Right ventricle myocardium superior (tissue), 1 donor: Measurements from ENCODE around the gene SRRM2. TPM values are rescaled to one million over a fixed set of nuclear protein-coding genes. Genes with fewer than 3 reads are reported as not detected.

ENCODE experiments used
- ATAC-seq: fragments of 200-7000 bp; cut with Tn5 transposase; one replicate; pipeline ENCODE4 v1.9.1; 2020; ENCODE audit warnings: mild to moderate bottlenecking; ENCODE audit not compliant: poor library complexity
- DNase-seq: peaks from one replicate; pipeline ENCODE4 v3.0.0-alpha.2; 2020
- intact Hi-C: fragments of 100-400 bp; cut with DNase I; formaldehyde crosslinking; loops from one replicate; pipeline ENCODE4 v1.11.2; 2022
- total RNA-seq: library from RNA; stranded (reverse); fragmentation: NEBNext Ultra II Directional; extraction: Animal tissue kit (Norgen Biotek cat#: 25700); gene quantifications from one replicate; pipeline ENCODE4 v1.2.1, GENCODE V29; 2021
- donor health status: DM: no; HTN: yes; CAD: no; lungs with severe emphysema.

SRRM2 gene
- total RNA-seq, 1 donor from 2014 or later = 243 TPM

DNA sequence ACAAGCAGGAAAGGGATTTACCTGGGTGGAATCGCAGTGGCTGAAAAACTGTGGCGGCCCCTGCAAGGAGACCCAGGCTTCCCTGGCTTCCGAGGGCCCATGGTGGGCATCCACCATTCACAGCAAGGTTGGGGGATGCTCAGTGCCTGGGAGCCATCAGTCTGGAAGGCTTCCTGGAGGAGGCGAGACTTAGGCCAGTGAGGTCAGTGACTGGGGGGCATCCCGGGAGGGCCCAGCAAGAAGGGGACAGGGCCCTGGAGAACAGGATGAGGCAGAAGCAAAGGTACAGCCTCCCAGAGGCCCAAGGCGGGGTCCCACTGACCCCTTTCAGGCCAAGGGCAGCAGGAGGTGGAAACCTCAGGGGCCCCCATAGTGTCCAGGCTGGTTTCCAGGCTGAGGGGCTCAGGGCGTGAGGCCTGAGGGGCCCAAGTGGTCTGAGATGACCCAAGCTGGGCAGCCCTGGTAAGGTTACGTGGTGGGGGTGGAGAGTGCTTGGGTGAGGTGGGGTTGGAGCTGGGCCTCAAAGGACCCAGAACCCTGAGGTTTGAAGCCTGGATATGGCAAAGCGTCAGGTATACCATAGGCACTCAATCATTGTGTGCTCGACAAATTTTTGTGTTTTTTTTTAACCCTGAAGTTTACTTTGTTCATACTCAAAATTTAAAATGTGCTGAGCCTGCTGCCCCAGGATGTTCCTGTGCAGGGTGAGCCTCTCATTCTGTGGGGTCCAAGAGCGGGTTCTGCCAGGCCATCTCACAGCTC lies 15.8 kb upstream of the SRRM2 start:
- ATAC-seq (no peak), DNase-seq (peak; percentile 2)
- intact Hi-C loops = no loop called here

DNA sequence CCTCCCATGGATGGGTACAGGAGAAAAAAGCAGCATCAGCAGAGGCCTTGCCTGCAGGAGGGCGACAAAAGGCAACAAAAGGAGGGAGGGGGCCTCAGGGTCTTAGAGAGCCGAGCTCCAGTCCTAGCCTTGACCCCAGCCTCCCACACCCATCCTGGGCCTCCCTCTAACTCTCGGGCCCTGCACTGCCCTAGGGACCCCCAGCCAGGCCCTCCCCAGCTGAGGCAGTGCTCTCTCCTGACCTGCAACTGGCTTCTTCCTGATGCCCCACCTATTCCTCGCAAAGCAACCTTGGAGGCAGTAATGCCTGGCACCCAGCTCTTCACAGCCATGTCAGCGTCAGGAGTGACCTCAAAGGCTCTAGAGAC lies 15.2 kb upstream of the SRRM2 start:
- intact Hi-C loops = no loop called here
- peak; percentile 27 for DNase-seq
- no peak for ATAC-seq

DNA sequence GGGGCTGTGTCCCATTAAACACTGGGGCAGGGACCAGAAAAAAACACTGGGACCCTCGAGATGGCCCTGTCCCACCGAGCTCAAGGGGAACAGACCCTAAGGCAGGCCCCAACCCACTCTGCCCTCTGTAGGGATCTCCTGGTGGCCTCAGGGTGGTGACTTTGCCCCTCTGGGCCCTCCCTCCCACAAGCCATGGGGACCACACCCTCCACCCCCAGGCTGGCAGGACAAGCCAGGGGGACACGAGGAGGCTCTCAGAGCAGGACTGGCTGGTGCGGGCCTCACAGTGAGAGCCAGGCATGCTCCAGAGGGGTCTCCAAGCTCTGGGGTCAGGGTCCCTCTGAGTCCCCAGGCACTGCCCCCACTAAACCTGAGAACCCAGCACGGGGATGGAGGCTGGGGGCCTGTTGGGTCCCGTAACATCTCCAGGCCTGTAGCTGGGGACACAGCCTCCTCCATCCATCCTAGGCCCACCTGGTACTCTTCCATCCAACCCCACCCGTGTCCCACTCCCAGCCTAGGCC lies 14.5 kb upstream of the SRRM2 start:
- intact Hi-C loops = no loop called here
- DNase-seq = peak; percentile 31
- ATAC-seq = no peak

DNA sequence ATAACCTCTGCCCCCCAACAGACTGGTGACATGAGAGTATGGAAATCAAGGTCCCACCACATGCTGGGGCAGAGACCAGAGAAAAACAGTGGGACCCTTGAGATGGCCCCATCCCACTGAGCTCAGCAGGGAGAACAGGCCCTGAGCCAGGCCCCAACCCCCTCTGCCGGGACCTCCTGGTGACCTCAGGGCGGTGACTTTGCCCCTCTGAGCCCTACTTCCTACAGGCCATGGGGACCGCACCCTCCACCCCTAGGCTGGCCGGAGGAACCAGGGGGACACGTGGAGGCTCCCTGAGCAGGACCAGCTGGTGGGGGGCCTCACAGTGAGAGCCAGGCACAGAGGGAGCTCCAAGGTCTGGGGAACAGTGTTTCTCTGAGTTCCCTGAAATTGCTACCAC lies 13.8 kb upstream of the SRRM2 start:
- ATAC-seq (no peak), DNase-seq (peak; percentile 9)
- intact Hi-C loops = no loop called here

DNA sequence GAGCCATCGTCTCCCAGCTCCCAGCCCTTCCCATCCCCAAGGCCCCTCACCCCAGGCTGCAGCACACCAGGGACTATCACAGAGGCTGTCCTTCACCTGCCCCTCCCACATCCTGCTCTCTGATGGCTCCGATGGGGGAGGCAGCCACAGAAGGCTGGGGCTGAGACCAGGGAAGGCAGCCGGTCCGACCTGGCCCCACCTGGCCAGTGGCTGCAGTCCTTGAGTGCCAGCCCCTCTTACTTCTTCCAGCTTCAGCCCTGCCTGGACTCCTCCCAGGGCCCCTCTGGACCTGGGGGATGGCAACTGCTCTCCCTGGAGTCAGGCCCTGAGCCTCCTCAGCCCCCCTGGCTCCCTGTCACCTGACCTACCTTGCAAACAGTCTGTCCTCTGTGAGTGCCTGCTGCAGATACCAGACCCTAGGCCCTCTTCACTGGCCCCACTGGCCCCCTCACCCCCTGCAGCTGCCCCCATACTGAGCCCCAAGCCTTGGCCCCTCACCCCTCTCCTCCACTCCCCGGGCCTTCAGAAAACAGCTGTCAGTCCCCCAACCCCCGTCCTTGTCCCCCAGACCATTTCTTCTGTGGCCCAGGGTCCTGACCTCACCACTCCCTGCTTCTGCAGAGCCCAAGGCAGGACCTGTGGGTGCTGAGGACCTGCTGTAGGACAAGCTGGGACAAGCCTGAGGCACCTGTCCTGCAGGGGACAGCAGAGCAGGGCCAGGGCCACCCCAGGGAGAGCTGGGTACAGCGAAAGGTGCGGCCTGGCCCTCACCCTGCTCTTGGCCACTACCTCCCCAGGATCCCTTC lies 12.6 kb upstream of the SRRM2 start:
- intact Hi-C loops = no loop called here
- DNase-seq = peak; percentile 12
- ATAC-seq = no peak

DNA sequence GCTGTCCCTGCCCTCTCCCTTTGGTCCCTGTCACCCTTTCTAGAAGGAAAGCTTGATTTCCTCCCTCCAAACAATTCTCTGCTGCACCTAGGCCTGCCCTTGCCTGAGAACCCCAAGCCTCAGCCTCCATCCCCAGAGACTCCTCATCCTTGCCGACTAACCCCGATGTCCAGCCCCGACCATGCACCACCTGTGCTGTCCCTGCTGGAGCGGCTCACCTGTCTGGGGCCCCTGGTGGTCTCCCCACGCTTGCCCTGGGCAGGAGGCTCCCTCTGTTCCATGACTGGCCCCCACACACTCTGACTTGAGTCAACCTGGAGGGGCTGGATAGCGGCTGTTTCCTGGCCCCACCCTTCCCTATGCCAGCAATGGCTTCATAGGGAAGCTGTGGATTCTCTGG lies 12.0 kb upstream of the SRRM2 start:
- ATAC-seq = no peak
- intact Hi-C loops = no loop called here
- DNase-seq = peak; percentile 3

DNA sequence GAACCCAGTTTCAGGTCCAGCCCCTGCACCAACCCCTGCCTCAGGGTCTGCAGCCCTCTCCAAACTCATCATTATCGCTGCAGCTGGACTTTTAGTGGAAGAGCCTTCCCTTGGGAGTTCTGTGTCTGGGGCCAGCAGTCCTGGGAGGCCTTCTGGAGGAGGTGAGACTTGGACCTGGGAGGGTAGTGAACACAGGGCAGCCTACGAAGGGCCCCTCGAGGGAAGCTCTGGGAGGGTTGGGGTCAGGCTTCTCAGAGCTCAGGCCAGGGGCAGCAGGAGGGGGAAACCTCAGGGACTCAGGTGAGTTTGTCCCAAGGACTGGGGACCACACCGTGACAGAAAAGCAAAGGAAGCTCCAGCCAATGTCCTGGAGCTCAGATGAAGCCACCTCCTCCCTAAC lies 11.3 kb upstream of the SRRM2 start:
- intact Hi-C loops = no loop called here
- ATAC-seq = no peak
- DNase-seq = peak; percentile 4

DNA sequence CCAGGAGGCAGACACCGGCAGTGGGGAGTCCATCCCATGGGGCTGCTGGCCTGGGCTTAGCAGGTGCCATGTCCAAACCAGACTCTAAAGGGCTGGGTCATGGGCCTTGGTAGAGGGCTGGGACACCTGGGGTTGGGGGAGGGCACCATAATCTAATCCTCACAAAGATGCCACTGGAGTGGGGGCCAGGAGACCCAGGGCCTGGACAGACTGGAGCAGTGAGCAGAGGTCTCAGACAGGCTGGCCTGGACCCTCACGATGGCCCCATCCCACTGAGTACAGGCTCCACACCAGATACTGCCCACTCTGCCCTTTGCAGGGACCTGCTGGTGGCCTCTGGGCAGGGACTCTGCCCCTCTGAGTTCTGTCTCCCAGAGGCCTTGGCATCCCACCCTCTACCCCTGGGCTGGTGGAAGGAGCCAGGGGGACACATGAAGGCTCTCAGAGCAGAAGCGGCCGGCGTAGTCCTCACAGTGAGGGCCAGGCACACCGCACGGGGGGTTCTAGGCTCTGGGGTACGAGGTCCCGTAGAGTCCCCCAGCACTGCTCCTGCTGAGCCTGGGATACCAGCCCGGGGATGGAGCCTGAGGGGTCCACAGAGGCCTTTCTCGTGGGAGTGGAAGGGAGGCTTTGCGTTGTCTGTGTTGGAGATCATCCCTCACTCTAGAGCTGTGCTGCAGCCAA lies 10.0 kb upstream of the SRRM2 start:
- DNase-seq = peak; percentile 31
- intact Hi-C loops = no loop called here
- ATAC-seq = no peak

DNA sequence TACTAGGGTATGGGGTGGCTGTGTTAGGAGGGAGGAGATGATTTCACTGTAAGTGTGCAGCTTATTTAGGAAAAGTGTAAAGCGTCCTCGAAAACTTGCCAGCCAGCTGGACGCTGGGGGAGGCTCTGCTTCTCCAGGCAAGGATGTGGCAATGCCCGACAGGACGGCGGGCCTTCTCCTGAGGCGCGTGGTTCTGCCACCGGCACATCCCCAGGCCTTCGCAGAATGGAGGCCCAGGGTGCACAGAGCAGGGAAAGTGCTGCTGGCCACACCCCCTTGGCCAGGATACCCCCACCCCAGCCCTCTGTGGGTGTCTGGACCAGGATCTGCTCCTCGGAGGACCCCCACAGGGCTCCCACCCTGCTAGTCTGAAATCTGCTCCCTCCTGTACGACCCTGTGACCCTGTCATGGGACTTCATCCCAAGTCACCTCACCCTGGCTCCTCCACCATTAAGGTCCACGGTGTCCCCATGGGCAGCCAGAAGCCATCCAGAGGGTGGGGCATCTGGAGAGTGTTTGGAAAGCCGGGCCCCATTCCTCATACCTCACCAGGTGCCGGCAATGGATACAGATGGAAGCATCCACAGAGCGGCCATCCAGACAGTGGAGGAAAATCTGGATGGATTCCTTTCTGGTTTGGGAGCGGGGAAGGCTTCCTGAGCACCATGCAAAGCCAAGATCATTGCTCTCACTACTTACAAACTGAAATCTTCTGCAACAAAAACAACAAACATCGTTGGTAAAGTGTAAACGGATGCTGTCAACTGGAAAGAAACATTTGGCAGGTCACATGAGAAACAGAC lies 9.2 kb upstream of the SRRM2 start:
- no peak for ATAC-seq
- intact Hi-C loops = no loop called here
- DNase-seq = peak; percentile 13

DNA sequence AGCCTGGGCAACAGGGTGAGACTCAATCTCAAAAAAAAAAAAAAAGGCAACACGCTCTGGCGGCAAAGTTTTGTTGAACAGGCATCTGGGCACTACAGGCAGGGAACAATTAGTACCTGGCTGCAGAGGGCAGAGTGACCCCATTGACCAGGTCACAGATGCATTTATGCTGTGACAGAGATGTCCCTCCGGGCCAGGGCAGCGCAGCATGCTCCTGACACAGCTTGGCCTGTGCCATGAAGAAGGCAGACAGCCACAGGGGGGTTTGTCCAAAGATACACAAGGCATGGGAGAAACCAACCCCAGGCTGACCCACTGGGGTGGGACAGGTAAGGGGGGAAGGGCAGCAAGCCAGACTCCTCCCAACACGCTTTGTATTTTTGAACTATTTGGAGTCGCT lies 7.7 kb upstream of the SRRM2 start:
- intact Hi-C loops = no loop called here
- peak; percentile 10 for DNase-seq
- ATAC-seq = no peak

DNA sequence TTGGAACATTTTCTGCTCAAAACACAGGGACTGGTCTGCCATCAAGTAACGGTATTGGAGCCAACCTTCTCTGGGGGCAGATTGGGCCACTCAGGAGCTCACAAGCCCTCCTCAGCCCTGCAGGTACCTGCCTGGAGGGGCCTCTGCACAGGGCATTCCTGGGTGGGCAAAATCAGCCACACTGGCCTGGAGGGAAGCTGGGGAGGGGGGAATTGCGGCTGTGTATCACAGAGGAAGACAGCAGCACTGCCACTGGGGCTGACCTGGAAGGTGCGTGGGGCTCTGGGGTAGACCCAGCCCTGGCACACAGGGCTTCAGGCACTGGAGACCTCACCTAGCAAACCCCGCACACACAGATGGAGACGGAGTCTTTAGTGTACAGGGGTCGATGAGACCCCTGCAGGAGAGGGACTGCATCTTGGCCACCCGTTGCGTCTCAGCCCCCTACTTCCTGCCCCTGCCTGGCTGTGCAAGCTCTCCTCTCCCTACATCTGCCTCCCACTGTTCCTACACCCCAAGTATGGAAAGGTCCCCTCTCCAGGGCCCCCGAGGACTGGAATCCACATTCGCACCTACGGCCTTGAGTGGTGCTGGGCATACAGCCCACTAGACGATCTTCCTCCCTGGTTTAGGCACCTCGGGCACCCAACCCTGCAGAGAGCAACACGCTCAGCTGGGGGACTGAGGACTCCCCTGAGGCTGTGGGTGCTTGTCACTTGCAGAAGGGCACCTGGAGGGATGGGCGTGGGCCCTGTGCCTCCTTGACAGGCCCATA lies 7.1 kb upstream of the SRRM2 start:
- ATAC-seq (no peak), DNase-seq (peak; percentile 34)
- intact Hi-C loops = no loop called here

DNA sequence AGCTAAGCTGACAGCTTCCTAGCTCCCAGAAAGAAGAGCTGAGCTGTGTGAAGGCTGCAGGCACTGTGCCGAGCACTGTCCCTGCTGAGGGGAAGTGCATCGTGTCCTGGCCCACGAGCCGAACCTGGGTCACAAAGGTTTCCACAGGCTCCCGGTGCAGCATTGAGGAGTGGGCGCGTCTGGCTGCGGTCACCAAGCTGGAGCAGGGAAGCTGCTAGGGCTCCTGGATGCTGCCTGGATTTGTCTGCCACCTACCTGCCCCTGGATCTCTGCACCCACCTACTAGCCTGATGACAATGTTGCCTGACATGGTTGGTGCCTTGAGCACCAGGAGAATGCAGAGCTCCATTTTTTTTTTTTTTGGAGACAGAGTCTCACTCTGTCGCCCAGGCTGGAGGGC lies 6.5 kb upstream of the SRRM2 start:
- DNase-seq (peak; percentile 20), ATAC-seq (no peak)
- intact Hi-C loops = no loop called here

DNA sequence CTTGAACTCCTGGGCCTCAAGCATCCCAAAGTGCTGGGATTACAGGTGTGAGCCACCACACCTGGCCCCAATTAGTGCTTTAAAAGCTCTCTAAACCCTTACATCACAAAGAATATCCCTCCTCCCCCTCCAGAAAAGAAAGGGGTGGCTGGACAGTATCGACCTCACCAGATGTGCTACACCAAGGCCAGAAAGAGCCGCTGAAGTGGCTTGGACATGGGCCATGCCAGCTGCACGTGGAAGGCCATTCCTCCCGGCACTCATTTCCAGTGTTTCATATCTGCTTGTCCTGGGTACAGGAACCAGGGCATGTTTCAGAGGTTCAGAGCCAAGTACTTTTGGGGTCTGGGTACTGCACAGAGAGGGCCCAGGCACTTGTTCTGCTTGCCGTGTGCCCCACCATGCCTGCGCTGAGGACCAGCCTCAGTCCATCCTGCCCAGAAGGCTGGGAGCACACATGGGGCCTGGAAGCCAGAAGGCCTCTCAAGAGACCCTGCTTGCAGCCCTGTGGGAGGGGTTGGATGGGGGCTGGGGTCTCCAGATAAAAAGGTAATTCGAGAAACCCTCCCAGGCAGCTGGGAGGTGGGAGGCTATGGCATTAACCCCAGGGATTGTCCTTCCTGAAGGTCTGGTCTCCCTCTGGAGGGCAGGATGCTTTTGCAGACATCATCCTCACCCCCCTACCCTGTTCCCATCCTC lies 3.5 kb upstream of the SRRM2 start:
- intact Hi-C loops = no loop called here
- ATAC-seq (no peak), DNase-seq (peak; percentile 17)

DNA sequence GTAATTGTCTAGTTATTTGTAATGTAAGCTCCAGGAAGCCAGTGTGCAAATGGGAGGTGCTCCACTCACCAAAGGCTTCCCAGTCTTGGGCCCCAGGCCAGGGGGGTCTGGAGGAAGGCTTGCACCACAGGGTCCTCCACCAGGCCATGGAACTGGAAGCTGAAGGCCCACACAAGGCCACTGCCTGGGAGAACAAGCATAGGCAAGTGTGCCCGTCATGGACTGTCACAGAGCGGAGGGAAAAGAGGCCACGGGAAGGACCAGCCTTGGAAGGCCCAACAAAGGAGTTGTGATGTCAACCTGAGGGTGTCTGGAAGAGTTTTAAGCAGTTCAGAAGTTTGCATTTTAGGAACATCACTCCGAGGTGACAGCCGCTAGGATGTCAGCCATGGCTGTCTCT lies 3.0 kb upstream of the SRRM2 start:
- DNase-seq = peak; percentile 39
- intact Hi-C loops = no loop called here
- ATAC-seq = no peak

DNA sequence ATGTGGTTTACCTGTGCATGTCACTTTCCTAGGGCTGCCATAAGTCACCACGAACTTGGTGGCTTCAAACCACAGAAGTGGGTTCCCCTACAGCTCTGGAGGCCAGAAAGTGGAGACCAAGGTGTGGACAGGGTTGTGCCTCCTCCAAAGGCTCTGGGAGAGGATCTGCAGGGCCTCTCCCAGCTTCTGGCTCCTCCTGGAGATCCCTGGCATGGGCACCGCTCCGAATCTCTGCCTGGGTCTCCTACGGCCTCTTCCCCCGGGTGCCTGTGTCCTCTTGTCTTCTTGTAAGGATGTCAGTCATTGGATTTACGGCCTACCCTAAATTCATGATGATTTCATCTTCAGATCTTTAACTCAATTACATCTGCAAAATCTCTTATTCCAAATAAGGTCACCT lies 2.5 kb upstream of the SRRM2 start:
- DNase-seq (peak; percentile 27), ATAC-seq (no peak)
- intact Hi-C loops = no loop called here

DNA sequence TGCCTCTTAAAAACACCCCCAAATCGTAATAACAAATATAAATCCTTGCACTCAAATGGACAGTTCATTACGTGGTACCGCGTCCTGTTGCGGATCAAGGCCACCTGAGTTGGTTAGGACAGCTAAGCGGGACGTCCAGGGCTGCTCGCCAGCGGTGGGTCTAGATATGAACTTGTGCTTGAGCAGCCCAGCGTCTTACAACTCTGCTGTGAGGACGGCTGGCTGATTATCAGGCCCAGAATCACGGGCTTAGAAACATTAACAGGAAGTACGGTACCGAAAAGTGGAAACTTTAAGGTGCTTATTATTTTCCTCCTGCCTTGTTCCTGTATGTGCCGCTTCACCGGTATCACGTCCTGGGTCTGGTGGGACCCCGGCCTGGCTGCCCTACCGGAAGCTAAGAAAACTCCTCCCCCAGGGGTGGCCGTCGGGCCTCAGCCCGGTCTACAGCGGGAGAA lies 832 bp upstream of the SRRM2 start:
- DNase-seq = peak; percentile 54
- intact Hi-C loops = no loop called here
- ATAC-seq = no peak
